Esophagus squamous epithelium (tissue), 4 donors: ENCODE results near the gene BTBD8.

Source experiments
- POLR2A ChIP-seq, 4 donors: fragments of 450-650 bp; IDR thresholded peaks; one replicate each; pipeline ENCODE4 v1.6.1; 2017; ENCODE audit warnings: antibody characterized with exemption in 4 of 4, mild to moderate bottlenecking in 4 of 4, moderate library complexity in 3 of 4
- TF ChIP-seq, protein P1 (sequence below), 6 experiments: fragments of 450-650 bp in 4 of 6; fragments of 200-600 bp in 2 of 6; sonication (generic) in 2 of 6; IDR thresholded peaks; one replicate each; pipeline ENCODE4 v1.5.1; 2016 to 2019; ENCODE audit warnings: antibody characterized with exemption in 6 of 6, mild to moderate bottlenecking in 4 of 6, moderate library complexity in 4 of 6

DNA sequence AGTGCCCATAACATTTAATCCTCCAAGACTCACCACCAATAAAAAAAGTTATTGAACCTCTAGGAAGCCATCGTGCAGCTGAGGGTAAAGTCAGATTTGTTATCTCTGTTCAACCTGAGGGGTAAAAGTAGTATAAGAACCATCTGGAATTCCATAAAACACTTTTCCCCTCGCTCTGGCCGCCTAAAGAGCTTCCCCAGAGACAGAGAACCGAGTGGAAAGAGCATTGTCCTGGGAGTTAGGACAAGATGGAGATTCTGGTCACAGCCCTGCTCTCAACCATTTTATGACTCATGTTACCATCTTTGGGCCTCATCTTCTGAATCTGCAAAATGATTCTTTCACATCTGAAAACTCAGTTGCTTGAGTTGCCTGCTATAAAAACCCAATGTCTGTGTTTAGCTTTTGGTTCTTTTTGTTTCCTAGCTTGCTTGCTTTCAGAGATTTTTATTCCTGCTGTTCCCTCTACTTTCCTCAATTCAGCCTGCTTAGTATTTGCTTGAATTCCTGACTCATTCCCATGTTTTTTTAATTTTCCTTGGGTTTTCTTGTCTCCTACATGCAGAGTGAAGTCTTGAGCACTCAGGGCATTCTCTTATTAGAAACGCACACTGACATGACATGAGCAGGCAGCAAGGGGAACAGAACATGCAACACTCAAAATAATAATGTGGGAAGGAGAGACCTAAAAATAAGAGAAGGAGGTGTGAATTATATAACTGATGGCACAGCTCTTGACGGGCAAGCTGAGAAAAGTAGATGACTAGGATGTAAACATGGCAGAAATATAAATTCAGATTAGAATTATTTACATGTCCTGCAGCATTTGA is 48.6 kb upstream of the BTBD8 start:
- no peak for TF ChIP-seq POLR2A (IDR thresholded peaks at IDR 0.05)
- TF ChIP-seq, protein P1, sequence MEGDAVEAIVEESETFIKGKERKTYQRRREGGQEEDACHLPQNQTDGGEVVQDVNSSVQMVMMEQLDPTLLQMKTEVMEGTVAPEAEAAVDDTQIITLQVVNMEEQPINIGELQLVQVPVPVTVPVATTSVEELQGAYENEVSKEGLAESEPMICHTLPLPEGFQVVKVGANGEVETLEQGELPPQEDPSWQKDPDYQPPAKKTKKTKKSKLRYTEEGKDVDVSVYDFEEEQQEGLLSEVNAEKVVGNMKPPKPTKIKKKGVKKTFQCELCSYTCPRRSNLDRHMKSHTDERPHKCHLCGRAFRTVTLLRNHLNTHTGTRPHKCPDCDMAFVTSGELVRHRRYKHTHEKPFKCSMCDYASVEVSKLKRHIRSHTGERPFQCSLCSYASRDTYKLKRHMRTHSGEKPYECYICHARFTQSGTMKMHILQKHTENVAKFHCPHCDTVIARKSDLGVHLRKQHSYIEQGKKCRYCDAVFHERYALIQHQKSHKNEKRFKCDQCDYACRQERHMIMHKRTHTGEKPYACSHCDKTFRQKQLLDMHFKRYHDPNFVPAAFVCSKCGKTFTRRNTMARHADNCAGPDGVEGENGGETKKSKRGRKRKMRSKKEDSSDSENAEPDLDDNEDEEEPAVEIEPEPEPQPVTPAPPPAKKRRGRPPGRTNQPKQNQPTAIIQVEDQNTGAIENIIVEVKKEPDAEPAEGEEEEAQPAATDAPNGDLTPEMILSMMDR (IDR thresholded peaks at IDR 0.05) = no peak
